Activated naive CD4-positive, alpha-beta T cell treated with anti-CD3 and anti-CD28 coated beads for 36 hours (primary cell): ENCODE results near the gene BCL11B. TPM values are rescaled to one million over a fixed set of nuclear protein-coding genes. Genes with fewer than 3 reads are reported as not detected.

Source experiments
- CTCF ChIA-PET: fragments of 350-600 bp; sonication (Branson Sonifier 250); formaldehyde crosslinking; loops from one replicate; lab custom pipeline; 2021; ENCODE audit warnings: antibody characterized with exemption; lab: Charles Lee
- DNase-seq: peaks from one replicate; pipeline ENCODE4 v3.0.0-alpha.2; 2020
- H3K27ac Mint-ChIP-seq: one replicate; pipeline ENCODE4 v1.8.0; 2021; ENCODE audit warnings: mild to moderate bottlenecking, mixed read lengths
- H3K27me3 Mint-ChIP-seq: one replicate; pipeline ENCODE4 v1.8.0; 2021; ENCODE audit warnings: low read depth, mixed read lengths
- H3K36me3 Mint-ChIP-seq: one replicate; pipeline ENCODE4 v1.8.0; 2021; ENCODE audit warnings: low read depth, mixed read lengths
- H3K4me1 Mint-ChIP-seq: one replicate; pipeline ENCODE4 v1.8.0; 2021; ENCODE audit warnings: low read depth, mixed read lengths
- H3K4me3 Mint-ChIP-seq: one replicate; pipeline ENCODE4 v1.8.0; 2021; ENCODE audit warnings: mild to moderate bottlenecking, moderate library complexity, mixed read lengths
- H3K9me3 Mint-ChIP-seq: one replicate; pipeline ENCODE4 v1.8.0; 2021; ENCODE audit warnings: mixed read lengths
- intact Hi-C: fragments of 100-400 bp; cut with micrococcal nuclease; formaldehyde crosslinking; loops from one replicate; pipeline ENCODE4 v1.15.1; 2023
- total RNA-seq, 2 experiments: library from RNA; stranded (reverse); gene quantifications; one replicate each; pipeline ENCODE4 v1.2.3, GENCODE V29; 2021

BCL11B gene
- total RNA-seq, 2 experiments from 2014 or later: 71.7 to 71.9 TPM

DNA sequence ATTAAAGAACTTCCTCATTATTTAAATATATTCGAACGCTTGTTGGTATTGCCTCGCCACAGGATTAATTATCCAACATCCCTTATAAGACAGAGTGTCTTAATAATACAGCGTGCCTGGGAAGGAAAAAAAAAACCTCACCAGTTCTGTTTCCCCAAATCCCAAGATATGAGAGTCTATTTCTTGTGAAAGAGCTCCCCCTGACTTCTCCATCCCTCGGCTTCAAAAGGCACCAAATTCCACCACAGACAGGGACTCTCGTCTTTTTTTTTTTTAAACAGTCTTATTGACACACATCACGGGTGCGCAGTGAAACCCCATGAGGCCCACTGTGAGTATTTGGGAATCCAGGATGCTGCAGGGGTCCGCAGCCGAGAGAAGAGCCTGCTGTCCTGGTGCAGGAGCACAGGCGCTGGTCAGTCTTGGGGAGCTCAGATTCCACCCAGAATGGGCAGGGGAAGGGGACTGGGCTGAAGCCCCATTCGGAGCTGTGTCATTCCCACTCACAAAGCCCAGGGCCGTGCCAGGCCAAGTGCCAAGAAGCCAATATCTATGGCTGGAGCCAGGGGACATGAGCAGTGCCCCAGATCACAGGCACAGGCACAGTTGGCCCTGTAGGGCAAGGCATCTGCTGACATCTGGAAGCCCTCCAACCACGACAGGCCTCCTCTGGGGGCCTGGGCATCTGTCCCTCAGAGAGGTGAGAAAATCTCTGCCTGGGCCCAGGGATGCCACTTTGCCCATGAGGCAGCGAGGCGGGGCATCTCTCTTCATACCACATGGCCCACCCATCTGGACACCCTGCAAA, 71.9 kb downstream of the BCL11B start:
- no peaks in the 10 kb centered on the region for H3K27me3 Mint-ChIP-seq
- CTCF ChIA-PET: interaction anchor here (0.6 to 2.6 kb wide), 5 partner anchors 9 to 1871 kb away, joined by 3 to 9 read pairs (median 4); no protein-coding TSS in a partner anchor

DNA sequence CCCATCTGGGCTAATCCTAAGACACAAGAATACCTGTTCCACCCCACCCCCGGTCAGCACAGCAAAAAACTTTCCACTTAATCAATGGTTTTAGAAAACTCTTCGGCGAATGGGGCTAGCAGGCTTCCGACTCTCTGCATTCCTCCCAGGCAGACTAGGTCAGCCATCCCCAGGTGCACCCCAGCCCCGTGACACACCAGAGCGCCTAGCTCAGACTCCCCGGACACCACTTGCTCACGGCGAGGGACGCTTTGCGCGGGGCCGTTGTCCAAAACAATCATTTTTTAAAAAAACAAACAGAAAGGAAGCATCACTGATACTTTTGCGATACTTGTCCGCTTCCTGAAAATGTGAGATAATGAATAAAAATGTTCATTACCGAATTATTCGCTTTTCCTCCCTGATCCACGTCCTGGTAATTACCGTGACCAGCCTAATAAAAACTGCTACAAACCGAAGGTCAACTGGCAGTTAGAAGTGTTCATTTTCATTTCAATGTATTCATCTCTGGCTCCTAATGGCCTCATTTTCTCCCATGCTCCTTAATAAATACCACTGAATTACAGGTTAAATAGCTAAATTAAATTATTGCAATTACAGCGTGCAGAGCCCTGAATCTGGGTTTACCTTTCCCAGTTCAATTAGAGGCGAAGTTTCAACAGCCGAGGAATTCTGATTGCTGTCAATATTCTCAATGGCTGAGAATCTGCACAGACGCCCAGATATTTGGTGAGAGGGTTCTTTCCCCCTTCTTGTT, 73.1 kb downstream of the BCL11B start:
- Mint-ChIP-seq H3K4me1 (peaks cover 100% of the 10 kb centered on the region), H3K27ac (peak overlapping the region; percentile 95), H3K9me3 (no peaks in the 10 kb centered on the region), H3K27me3 (no peaks in the 10 kb centered on the region), H3K4me3 (peak overlapping the region; percentile 62), H3K36me3 (peaks cover 48% of the 10 kb centered on the region)
- CTCF ChIA-PET: interaction anchor here (0.8 to 1.8 kb wide), 3 partner anchors 10 to 1060 kb away, joined by 3 to 5 read pairs (median 4); no protein-coding TSS in a partner anchor
- no peak for DNase-seq
- intact Hi-C loops: loop anchor here (10.0 kb wide), 2 partner anchors 1494 to 1894 kb away; no protein-coding TSS in a partner anchor

More for the DNA sequence above, 71.9 kb downstream of the BCL11B start:
- intact Hi-C loops: loop anchor here (1.0 to 10.0 kb wide), 3 partner anchors 8 to 1895 kb away; no protein-coding TSS in a partner anchor
- H3K27ac Mint-ChIP-seq: peak overlapping the region; percentile 95
- H3K9me3 Mint-ChIP-seq: no peaks in the 10 kb centered on the region
- no peak for DNase-seq
- peak overlapping the region; percentile 4 for H3K4me3 Mint-ChIP-seq
- peaks cover 100% of the 10 kb centered on the region for H3K4me1 Mint-ChIP-seq
- H3K36me3 Mint-ChIP-seq: peaks cover 53% of the 10 kb centered on the region

DNA sequence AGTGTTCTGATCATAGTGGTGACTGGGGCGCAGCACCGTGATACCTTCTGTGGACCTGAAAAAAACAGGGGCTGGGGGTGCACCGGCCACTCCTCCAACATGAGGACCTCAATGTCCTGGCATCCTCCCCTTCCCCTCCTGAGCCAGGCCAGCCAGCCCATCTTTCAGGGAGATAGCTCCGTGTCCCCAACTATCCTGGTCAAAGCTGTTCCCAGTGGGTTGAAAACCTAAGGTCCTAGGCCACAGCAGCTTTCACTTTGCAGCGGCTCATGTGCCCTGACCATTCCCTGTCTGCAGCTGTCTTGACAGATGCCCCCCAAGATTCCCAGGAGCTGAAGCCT, 75.7 kb downstream of the BCL11B start:
- no peak for DNase-seq
- H3K36me3 Mint-ChIP-seq: peaks cover 43% of the 10 kb centered on the region
- intact Hi-C loops: loop anchor here (10.0 kb wide), 2 partner anchors 1491 to 1891 kb away; no protein-coding TSS in a partner anchor
- peak overlapping the region; percentile 95 for H3K27ac Mint-ChIP-seq
- H3K4me3 Mint-ChIP-seq: no peak overlapping the region
- H3K27me3 Mint-ChIP-seq: no peaks in the 10 kb centered on the region
- H3K9me3 Mint-ChIP-seq: no peaks in the 10 kb centered on the region
- CTCF ChIA-PET: interaction anchor here (0.8 to 1.1 kb wide), 3 partner anchors 20 to 70 kb away, joined by 3 to 5 read pairs (median 3); no protein-coding TSS in a partner anchor
- peaks cover 90% of the 10 kb centered on the region for H3K4me1 Mint-ChIP-seq

DNA sequence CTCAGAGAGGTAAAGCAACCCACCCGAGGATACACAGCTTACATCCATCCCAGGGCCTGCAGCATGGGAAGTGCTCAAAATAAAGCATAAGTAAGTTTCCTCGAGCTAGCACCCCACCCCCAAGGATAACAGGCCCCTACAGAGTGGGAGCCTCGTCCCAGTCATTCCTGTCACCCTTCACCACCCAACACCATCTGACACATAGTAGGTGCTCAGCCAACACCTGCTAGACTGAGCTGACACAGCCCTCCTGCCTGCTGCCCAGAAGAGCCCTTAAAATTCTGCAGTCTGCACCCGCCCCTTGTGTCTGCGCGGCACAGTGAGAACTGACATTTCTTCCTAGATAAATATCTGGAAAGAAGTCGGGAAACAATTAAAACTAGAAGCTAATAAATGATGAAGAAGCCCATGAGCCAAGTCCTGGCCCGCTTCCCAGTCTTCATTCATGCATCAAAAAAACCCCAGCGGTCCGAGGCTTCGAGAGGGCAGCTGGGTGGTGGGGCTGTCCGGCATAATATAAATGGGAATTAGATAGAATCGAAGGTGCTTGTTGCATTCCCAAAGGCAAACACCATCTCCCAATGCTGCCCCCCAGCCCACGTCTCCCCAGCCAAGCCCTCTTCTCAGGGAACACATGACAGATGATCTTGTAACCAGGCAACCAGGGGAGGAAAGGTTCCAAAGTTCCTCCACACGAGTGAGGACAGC, 76.2 kb downstream of the BCL11B start:
- H3K27me3 Mint-ChIP-seq: no peaks in the 10 kb centered on the region
- CTCF ChIA-PET: interaction anchor here (0.5 to 1.1 kb wide), 4 partner anchors 21 to 269 kb away, joined by 3 to 5 read pairs (median 3); no protein-coding TSS in a partner anchor
- no peak for DNase-seq
- H3K9me3 Mint-ChIP-seq: no peaks in the 10 kb centered on the region
- peaks cover 45% of the 10 kb centered on the region for H3K36me3 Mint-ChIP-seq
- H3K4me1 Mint-ChIP-seq: peaks cover 90% of the 10 kb centered on the region
- no peak overlapping the region for H3K4me3 Mint-ChIP-seq
- H3K27ac Mint-ChIP-seq: peak overlapping the region; percentile 95
- intact Hi-C loops: loop anchor here (10.0 kb wide), 2 partner anchors 1491 to 1891 kb away; no protein-coding TSS in a partner anchor

DNA sequence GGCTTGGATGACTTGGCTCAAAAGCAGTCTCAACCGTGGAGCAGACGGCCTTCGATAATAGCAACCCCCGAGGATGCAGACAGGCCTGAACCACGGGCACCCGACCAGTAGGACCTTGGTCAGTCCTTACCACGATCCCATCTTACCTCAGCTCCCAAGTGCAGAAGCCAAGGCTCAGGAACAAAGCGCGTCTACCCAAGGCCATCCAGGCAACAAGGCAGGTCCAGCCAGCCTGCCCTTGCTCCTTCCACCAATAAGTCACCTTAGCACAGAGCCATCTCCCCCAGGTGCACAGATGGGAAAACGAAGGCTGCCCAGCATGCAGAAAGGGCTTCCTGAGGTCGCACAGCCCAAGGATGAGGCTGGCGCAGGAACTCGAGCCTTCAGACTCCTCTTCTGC, 77.3 kb downstream of the BCL11B start:
- peak overlapping the region; percentile 95 for H3K27ac Mint-ChIP-seq
- H3K27me3 Mint-ChIP-seq: no peaks in the 10 kb centered on the region
- H3K9me3 Mint-ChIP-seq: no peaks in the 10 kb centered on the region
- H3K4me3 Mint-ChIP-seq: peak overlapping the region; percentile 30
- no peak for DNase-seq
- intact Hi-C loops: loop anchor here (5.0 to 10.0 kb wide), 6 partner anchors 647 to 1890 kb away; no protein-coding TSS in a partner anchor
- peaks cover 45% of the 10 kb centered on the region for H3K36me3 Mint-ChIP-seq
- H3K4me1 Mint-ChIP-seq: peaks cover 87% of the 10 kb centered on the region
- CTCF ChIA-PET: interaction anchor here (0.5 to 1.1 kb wide), 3 partner anchors 36 to 701 kb away, joined by 3 to 4 read pairs (median 3); no protein-coding TSS in a partner anchor

DNA sequence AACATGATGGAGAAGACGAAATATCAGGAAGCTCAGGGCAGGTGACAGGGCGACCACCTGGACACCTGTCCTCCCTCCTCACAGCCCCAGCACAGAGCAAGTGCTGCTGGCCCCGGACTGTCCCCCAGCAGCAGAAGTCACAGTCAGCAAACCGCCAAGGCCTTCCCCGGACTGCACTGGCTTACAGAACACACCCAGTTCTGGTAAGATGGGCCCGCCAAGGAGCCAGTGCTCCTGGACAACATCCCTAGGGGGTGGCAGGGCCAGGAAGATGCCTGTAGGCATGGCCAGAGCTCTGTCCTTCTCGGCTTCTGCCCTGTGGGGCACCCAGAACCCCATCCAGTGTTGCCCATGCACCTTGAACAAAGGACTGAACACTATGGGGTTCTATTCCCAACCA, 77.9 kb downstream of the BCL11B start:
- H3K27me3 Mint-ChIP-seq: no peaks in the 10 kb centered on the region
- peak overlapping the region; percentile 95 for H3K27ac Mint-ChIP-seq
- H3K4me3 Mint-ChIP-seq: peak overlapping the region; percentile 77
- H3K36me3 Mint-ChIP-seq: peaks cover 42% of the 10 kb centered on the region
- H3K4me1 Mint-ChIP-seq: peaks cover 87% of the 10 kb centered on the region
- intact Hi-C loops: loop anchor here (5.0 to 10.0 kb wide), 6 partner anchors 647 to 1889 kb away; no protein-coding TSS in a partner anchor
- CTCF ChIA-PET: interaction anchor here (0.6 to 1.1 kb wide), 2 partner anchors 37 to 79 kb away, joined by 3 read pairs; no protein-coding TSS in a partner anchor
- DNase-seq: peak; percentile 54
- no peaks in the 10 kb centered on the region for H3K9me3 Mint-ChIP-seq

DNA sequence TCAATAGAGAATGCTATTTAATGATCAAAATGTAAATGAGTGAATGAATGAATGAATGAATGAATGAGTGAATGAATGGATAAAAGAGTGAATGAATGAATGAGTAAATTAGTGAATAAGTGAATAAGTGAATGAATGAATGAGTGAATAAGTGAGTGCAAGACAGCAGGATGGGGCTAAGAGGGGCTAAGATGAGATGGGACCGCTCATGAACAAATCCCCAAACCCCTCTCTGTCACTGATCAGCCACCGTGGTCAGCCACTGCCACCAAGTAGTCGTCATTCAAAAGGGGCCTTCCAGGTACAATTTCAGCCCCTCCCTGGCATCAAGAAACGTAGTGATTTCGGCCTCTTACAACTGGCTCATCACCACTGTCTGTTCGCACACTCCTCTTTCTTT, 79.2 kb downstream of the BCL11B start:
- no peak for DNase-seq
- peak overlapping the region; percentile 95 for H3K27ac Mint-ChIP-seq

DNA sequence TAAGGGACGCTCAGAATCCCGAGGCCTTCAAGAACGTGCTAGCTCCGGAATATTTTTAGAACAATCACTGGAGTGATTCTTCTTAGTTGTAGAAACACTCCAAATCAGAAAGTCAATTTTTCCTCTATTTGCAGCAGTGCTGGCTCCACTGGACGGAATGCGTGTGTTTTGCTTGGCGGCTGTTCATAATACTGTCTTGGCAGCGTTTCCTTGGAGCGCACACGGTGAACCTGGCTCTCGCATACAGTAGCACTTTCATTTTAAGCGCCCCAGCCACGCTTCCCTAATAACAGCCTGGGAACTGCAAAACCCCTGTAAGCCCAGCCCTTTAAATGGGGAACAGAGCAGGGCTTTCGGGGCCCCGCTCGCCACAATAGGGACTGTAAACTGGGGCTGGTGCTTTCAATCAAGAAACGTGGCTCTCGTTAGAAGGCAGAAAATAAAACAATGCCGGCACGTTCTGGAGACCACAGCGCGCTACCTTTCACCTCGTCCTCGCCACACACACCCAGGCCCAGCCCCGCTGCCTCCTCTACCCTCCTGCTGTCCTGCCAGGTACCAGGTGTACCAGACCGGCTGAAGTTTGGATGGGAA, 79.9 kb downstream of the BCL11B start:
- H3K27me3 Mint-ChIP-seq: no peaks in the 10 kb centered on the region
- intact Hi-C loops: loop anchor here (1.0 to 10.0 kb wide), 8 partner anchors 8 to 1887 kb away; no protein-coding TSS in a partner anchor
- peak overlapping the region; percentile 77 for H3K4me3 Mint-ChIP-seq
- H3K9me3 Mint-ChIP-seq: no peaks in the 10 kb centered on the region
- peak; percentile 59 for DNase-seq
- peak overlapping the region; percentile 95 for H3K27ac Mint-ChIP-seq
- peaks cover 35% of the 10 kb centered on the region for H3K36me3 Mint-ChIP-seq
- CTCF ChIA-PET: interaction anchor here (0.6 to 2.6 kb wide), 6 partner anchors 8 to 996 kb away, joined by 3 to 8 read pairs (median 4); no protein-coding TSS in a partner anchor
- peaks cover 81% of the 10 kb centered on the region for H3K4me1 Mint-ChIP-seq

More for the DNA sequence above, 79.2 kb downstream of the BCL11B start:
- no peaks in the 10 kb centered on the region for H3K27me3 Mint-ChIP-seq
- peak overlapping the region; percentile 77 for H3K4me3 Mint-ChIP-seq
- CTCF ChIA-PET: no interaction called here
- peaks cover 81% of the 10 kb centered on the region for H3K4me1 Mint-ChIP-seq
- no peaks in the 10 kb centered on the region for H3K9me3 Mint-ChIP-seq
- intact Hi-C loops: loop anchor here (1.0 to 10.0 kb wide), 9 partner anchors 7 to 1888 kb away; no protein-coding TSS in a partner anchor
- H3K36me3 Mint-ChIP-seq: peaks cover 37% of the 10 kb centered on the region

DNA sequence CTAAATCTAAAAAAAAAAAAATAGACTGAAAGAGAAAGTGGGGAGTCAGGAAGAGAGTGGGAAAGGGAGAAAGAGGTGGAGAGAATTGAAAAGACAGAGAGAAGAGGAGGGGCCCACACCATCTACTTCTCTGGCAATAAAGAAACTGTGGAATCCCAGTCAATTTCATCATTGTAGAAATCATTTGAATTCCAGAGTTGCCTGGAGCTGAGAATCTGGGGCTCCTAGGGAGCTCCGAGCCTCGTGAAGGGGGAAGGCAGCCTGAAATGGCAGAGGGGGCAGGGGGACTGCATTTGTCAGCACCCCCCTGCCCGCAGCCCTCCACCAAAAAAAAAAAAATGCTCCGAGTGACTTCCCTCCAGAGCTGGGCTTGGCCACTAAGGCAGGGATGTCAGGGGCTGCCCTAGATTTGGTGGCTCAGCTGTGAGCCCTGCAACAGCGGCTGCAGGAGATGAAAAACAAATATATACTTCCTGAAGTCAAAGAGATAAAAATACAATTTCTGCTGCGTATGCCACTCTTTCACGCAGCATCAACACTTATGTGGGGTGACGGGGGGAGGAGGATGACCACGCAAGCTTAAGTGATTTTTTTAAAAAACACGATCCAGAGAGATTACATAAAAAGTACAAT, 80.5 kb downstream of the BCL11B start:
- DNase-seq: no peak
- CTCF ChIA-PET: interaction anchor here (0.6 to 2.6 kb wide), 9 partner anchors 9 to 1464 kb away, joined by 3 to 8 read pairs (median 4); no protein-coding TSS in a partner anchor
- Mint-ChIP-seq H3K27ac (peak overlapping the region; percentile 95), H3K4me3 (peak overlapping the region; percentile 77), H3K4me1 (peaks cover 81% of the 10 kb centered on the region), H3K36me3 (peaks cover 36% of the 10 kb centered on the region), H3K9me3 (no peaks in the 10 kb centered on the region), H3K27me3 (no peaks in the 10 kb centered on the region)
- intact Hi-C loops: loop anchor here (1.0 to 10.0 kb wide), 8 partner anchors 9 to 1887 kb away; no protein-coding TSS in a partner anchor

DNA sequence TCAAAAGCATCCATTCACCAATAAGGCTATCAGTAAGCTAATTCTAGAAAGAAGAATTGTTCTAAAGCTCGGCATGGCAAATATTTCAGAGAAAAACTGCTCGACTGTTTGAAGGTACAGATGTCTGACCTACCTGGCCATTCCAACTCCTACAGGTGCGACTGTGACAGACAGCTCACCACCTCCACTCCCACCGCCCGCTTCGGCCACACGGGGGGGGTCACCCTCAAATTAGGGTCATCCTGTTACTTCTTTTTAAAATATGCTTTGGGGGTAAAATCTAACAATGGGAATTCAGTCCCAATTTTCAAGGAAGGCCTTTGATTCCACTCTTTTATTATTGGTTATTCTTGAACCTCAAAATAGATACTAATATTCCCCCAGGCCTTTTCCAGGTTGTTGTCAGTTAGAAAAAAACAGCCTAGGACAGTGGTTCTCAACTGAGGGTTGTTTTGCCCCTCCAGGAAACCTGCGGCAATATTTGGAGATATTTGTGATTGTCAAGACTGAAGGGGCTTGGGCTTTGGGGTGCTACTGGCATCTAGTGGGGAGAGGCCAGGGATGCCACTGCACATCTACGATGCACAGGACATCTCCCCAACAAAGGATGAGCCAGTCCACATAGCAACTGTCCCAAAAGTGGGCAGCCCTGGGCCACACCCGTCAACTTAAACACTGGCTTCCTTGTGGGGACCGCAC, 81.2 kb downstream of the BCL11B start:
- Mint-ChIP-seq H3K4me1 (peaks cover 81% of the 10 kb centered on the region), H3K9me3 (no peaks in the 10 kb centered on the region), H3K36me3 (peaks cover 41% of the 10 kb centered on the region), H3K27me3 (no peaks in the 10 kb centered on the region), H3K4me3 (peak overlapping the region; percentile 77), H3K27ac (peak overlapping the region; percentile 95)
- peak; percentile 59 for DNase-seq
- CTCF ChIA-PET: interaction anchor here (0.6 to 2.6 kb wide), 9 partner anchors 10 to 1463 kb away, joined by 3 to 8 read pairs (median 4); no protein-coding TSS in a partner anchor
- intact Hi-C loops: loop anchor here (5.0 to 10.0 kb wide), 6 partner anchors 644 to 1886 kb away; no protein-coding TSS in a partner anchor
